ENCODE data around the gene RAB1B. TPM values are rescaled to one million over a fixed set of nuclear protein-coding genes. Genes with fewer than 3 reads are reported as not detected.

The RAB1B gene
- total and polyA plus RNA-seq, 2 experiments from 2014 or later: 86.7 to 146 TPM

- Histone ChIP-seq H2AFZ (no peak overlapping the region), H3K36me3 (ENCODE audit: low read depth) (no peaks in the 10 kb centered on the region), H3K9me2 (ENCODE audit: insufficient read depth) (no peaks in the 10 kb centered on the region), H3K4me3 (no peak overlapping the region), H3K9ac (no peak overlapping the region), H3K79me2 (ENCODE audit: insufficient read depth) (peaks cover 15% of the 10 kb centered on the region), H3K27me3 (replicated peaks; ENCODE audit: insufficient read depth) (no peaks in the 10 kb centered on the region), H3K4me1 (ENCODE audit: insufficient read depth) (no peaks in the 10 kb centered on the region), H4K20me1 (ENCODE audit: insufficient read depth) (no peaks in the 10 kb centered on the region), H3K9me3 (ENCODE audit: low read depth) (no peaks in the 10 kb centered on the region), H3K4me2 (ENCODE audit: unreplicated experiment) (no peak overlapping the region), H3F3A (ENCODE audit: insufficient read depth) (peaks cover 21% of the 10 kb centered on the region), H3K27ac (no peak overlapping the region)
- peak; percentile 47 for DNase-seq
- in situ Hi-C loops (cut with MboI): no loop called here
- 49 to 52% methylated on average over 6 of the region's 6 CpGs for WGBS, 2 experiments (ENCODE audit: low coverage in 1 of 2, low lambda C conversion rate in 2 of 2, missing lambda C conversion rate in 2 of 2)
- TF ChIP-seq EZH2 (IDR thresholded peaks at IDR 0.05; ENCODE audit: insufficient read depth, poor library complexity, severe bottlenecking) (no peak), EZH2phosphoT487 (IDR thresholded peaks at IDR 0.05; ENCODE audit: insufficient read depth, low read depth) (no peak)
Observed at GRCh38 chr11:66281001-66281400, 12.6 kb downstream of the RAB1B start.

DNA sequence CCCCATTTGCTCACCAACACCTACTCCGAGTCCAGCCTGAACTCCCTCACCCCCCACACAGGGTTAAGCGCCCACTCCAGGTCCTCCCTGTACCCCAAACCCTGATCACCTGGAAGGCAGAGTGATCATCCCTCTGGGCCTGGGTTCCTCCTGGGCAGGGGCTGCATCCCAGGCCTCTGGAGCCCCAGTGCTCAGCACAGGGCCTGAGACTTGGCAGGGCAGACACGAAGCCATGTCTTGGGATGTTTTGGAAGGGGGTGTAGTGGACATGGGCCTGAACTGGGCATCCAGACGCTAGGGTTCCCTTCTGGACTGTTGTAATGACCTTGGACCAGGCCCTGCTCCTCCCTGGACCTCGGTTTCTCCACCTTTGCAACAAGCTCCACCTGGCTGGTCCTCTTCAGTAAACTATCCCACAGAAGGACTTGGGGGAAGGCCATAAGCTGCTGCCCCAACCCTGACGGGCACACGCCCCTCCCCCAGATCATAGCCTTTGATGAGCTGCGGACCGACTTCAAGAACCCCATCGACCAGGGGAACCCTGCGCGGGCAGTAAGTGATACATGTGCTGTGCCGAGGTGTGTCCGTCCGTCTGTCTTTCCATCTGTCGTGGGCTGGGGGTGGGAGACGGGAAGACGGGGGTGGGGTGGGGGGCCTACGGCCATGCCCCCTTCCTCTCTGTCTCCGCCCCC lies 13.5 kb downstream of the RAB1B start:
- H3F3A ChIP-seq (ENCODE audit: insufficient read depth): peaks cover 21% of the 10 kb centered on the region
- TF ChIP-seq EZH2phosphoT487 (IDR thresholded peaks at IDR 0.05; ENCODE audit: insufficient read depth, low read depth) (no peak), EZH2 (IDR thresholded peaks at IDR 0.05; ENCODE audit: insufficient read depth, poor library complexity, severe bottlenecking) (no peak)
- no peaks in the 10 kb centered on the region for H4K20me1 ChIP-seq (ENCODE audit: insufficient read depth)
- 18 to 28% methylated on average over 11 to 19 of the region's 20 CpGs for WGBS, 2 experiments (ENCODE audit: low coverage in 1 of 2, low lambda C conversion rate in 2 of 2, missing lambda C conversion rate in 2 of 2)
- peaks cover 24% of the 10 kb centered on the region for H3K79me2 ChIP-seq (ENCODE audit: insufficient read depth)
- no peaks in the 10 kb centered on the region for H3K9me2 ChIP-seq (ENCODE audit: insufficient read depth)
- H3K27ac ChIP-seq: no peak overlapping the region
- H3K9me3 ChIP-seq (ENCODE audit: low read depth): no peaks in the 10 kb centered on the region
- DNase-seq: no peak
- in situ Hi-C loops (cut with MboI): no loop called here
- no peak overlapping the region for H3K4me2 ChIP-seq (ENCODE audit: unreplicated experiment)
- no peak overlapping the region for H2AFZ ChIP-seq
- peaks cover under 1% of the 10 kb centered on the region; the same call in 1 of the 2 replicates for H3K4me1 ChIP-seq (ENCODE audit: insufficient read depth)
- no peak overlapping the region for H3K9ac ChIP-seq
- no peaks in the 10 kb centered on the region for H3K36me3 ChIP-seq (ENCODE audit: low read depth)
- no peak overlapping the region for H3K4me3 ChIP-seq
- no peaks in the 10 kb centered on the region for H3K27me3 ChIP-seq (replicated peaks; ENCODE audit: insufficient read depth)

GRCh38 chr11:66282468-66283455 lies 14.3 kb downstream of the RAB1B start:
- no peak overlapping the region for H3K4me2 ChIP-seq (ENCODE audit: unreplicated experiment)
- in situ Hi-C loops (cut with MboI): no loop called here
- H3K4me3 ChIP-seq: no peak overlapping the region
- peaks cover 21% of the 10 kb centered on the region for H3F3A ChIP-seq (ENCODE audit: insufficient read depth)
- H3K79me2 ChIP-seq (ENCODE audit: insufficient read depth): peaks cover 32% of the 10 kb centered on the region
- no peaks in the 10 kb centered on the region for H3K27me3 ChIP-seq (replicated peaks; ENCODE audit: insufficient read depth)
- peaks cover 9% of the 10 kb centered on the region; the same call in 1 of the 2 replicates for H3K4me1 ChIP-seq (ENCODE audit: insufficient read depth)
- 26 to 27% methylated on average over 19 to 21 of the region's 35 CpGs for WGBS, 2 experiments (ENCODE audit: low coverage in 1 of 2, low lambda C conversion rate in 2 of 2, missing lambda C conversion rate in 2 of 2)
- no peaks in the 10 kb centered on the region for H3K36me3 ChIP-seq (ENCODE audit: low read depth)
- TF ChIP-seq EZH2phosphoT487 (IDR thresholded peaks at IDR 0.05; ENCODE audit: insufficient read depth, low read depth) (no peak), EZH2 (IDR thresholded peaks at IDR 0.05; ENCODE audit: insufficient read depth, poor library complexity, severe bottlenecking) (no peak)
- DNase-seq: peak; percentile 99
- H3K9me2 ChIP-seq (ENCODE audit: insufficient read depth): no peaks in the 10 kb centered on the region
- H3K9ac ChIP-seq: 0 out of 2 replicates have a peak overlapping the region, but pooled peaks have one; percentile 21
- H3K9me3 ChIP-seq (ENCODE audit: low read depth): no peaks in the 10 kb centered on the region
- peak overlapping the region; percentile 27; the same call in 1 of the 2 replicates for H3K27ac ChIP-seq
- H4K20me1 ChIP-seq (ENCODE audit: insufficient read depth): no peaks in the 10 kb centered on the region
- H2AFZ ChIP-seq: no peak overlapping the region

- H3K9me2 ChIP-seq (ENCODE audit: insufficient read depth): no peaks in the 10 kb centered on the region
- H3F3A ChIP-seq (ENCODE audit: insufficient read depth): peaks cover 21% of the 10 kb centered on the region
- H2AFZ ChIP-seq: no peak overlapping the region
- WGBS, 2 experiments (ENCODE audit: low coverage in 1 of 2, low lambda C conversion rate in 2 of 2, missing lambda C conversion rate in 2 of 2): 62 to 68% methylated on average over 2 to 13 of the region's 14 CpGs
- H4K20me1 ChIP-seq (ENCODE audit: insufficient read depth): no peaks in the 10 kb centered on the region
- no peak overlapping the region for H3K4me2 ChIP-seq (ENCODE audit: unreplicated experiment)
- H3K27me3 ChIP-seq (replicated peaks; ENCODE audit: insufficient read depth): no peaks in the 10 kb centered on the region
- no peaks in the 10 kb centered on the region for H3K36me3 ChIP-seq (ENCODE audit: low read depth)
- TF ChIP-seq EZH2phosphoT487 (IDR thresholded peaks at IDR 0.05; ENCODE audit: insufficient read depth, low read depth): no peak
- no peak for TF ChIP-seq EZH2 (IDR thresholded peaks at IDR 0.05; ENCODE audit: insufficient read depth, poor library complexity, severe bottlenecking)
- no peak overlapping the region for H3K27ac ChIP-seq
- DNase-seq: no peak
- H3K9ac ChIP-seq: no peak overlapping the region
- H3K4me1 ChIP-seq (ENCODE audit: insufficient read depth): peaks cover 14% of the 10 kb centered on the region; the same call in 1 of the 2 replicates
- no peak overlapping the region for H3K4me3 ChIP-seq
- peaks cover 41% of the 10 kb centered on the region for H3K79me2 ChIP-seq (ENCODE audit: insufficient read depth)
- no peaks in the 10 kb centered on the region for H3K9me3 ChIP-seq (ENCODE audit: low read depth)
- in situ Hi-C loops (cut with MboI): no loop called here
Observed at GRCh38 chr11:66283461-66284105, 15.1 kb downstream of the RAB1B start.

Measured in GM23248 (cell line).